Right lung (tissue), 5 donors: ENCODE data around the gene AHNAK2. TPM values are rescaled to one million over a fixed set of nuclear protein-coding genes. Genes with fewer than 3 reads are reported as not detected.

Experiments
- DNase-seq, 2 donors: peaks; one replicate each; pipeline ENCODE4 v3.0.0-alpha.2; 2013
- polyA plus RNA-seq, 5 donors: library from polyadenylated mRNA; unstranded; fragments of 120-200 nt; gene quantifications; one replicate each; pipeline versions ENCODE4 v1.2.1 to v1.2.3, GENCODE V29; 2013; ENCODE audit warnings: inconsistent platforms in 1 of 5, low replicate concordance in 1 of 5; ENCODE audit not compliant: insufficient read length in 5 of 5, insufficient read depth in 1 of 5

AHNAK2 gene
- polyA plus RNA-seq, 5 donors: 1.1 to 3.0 (median 2.3) TPM

DNA sequence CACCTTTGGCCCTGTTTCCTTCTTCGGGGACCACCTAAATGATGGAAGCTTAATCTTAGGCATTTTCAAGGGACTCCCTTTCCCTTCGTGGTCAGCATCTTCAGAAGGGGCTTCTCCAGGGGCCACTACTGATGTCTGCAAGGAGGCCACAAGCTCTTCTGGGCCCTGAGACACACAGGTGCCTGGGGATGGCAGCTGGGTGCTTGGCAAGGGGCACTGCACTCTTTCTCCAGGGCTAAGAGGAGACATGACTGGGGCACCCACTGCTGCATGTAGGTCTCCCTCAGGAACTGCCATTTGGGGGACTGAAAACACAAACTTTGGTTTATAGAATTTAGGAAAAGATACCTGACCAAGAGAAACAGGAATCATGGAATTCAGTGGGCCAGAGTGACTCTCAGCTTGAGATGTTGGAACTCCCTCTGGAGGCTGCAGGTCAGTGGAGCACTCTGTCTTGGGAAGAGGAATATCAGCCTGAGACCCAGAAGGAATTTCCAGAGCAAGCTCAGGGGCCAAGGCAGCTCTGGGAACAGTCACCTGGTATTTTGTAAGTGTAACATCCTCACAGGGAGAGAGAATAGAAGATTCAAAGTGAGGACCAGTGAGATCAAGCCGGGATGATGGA is 37.5 kb downstream of the AHNAK2 start:
- no peak for DNase-seq

DNA sequence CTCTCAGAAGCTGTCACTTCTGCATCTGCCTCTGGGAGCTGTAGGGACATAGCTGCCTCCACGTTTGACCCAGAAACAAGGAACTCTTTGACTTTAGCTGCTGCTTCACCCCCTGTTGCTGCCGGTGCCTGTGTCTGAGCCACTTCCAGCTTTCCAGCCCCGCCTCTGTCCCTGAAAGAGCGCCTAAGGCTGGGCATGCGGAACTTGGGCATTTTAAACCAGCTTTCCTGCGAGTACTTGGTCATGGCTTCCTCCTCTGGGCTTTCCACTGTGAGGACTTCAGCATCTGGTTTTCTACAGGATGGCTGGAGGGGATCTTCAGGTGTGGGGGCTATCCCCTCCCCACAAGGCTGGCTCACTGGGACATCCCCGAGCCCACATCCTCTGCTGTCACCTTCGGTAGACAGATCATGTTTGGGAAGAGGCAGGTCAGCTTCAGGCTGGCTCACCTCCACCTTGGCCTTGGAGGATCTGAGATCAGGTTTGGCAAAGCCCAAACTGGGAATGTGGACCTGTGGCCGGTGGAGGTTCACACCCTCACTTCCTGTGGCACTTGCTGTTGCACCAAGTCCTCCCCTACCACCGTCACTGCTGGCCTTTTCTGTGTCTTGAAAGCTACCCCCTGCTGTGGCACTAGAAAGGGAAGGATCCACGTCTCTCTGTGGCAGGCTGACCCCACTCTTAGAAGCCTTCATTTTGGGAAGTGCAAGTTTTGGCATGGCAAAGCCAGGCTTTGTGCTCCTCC is 38.3 kb downstream of the AHNAK2 start:
- DNase-seq: no peak

DNA sequence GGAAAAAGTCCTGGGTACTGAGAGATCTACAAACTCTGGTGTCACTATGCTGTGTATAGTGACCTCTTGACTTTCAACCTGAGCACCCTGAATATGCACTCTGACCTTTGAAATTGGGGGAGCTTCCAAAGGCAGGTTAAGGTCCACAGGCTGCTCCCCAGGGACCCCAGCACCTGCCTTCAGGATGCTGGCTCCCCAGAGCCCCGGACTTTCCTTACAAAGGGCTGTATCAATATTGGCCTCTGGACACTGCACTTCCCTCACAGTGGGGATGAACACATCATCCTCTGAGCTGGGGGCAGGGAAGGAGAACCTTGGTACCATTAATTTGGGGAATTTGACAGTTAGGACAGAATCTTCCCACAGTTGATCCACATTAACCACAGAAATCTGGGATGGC is 39.2 kb downstream of the AHNAK2 start:
- no peak for DNase-seq

DNA sequence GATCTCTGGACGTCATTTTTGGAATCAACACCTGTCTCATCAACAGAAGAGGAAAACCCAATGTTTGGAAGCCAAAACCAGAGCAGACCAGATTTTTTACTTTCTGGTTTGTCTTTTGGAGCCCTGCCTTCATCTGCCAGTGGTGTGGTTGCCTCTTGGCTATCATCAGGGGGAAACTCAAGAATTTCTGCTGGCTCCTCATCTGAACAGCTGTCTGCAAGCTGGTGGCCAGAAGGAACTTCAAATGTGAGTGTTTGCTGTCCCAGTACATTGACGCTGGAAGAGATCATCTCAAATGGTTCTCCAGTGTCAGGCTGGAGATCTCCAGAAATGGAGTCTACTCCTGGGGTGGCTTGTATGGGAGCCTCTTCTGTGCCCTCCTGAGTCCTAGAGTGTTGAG is 39.7 kb downstream of the AHNAK2 start:
- DNase-seq: no peak

DNA sequence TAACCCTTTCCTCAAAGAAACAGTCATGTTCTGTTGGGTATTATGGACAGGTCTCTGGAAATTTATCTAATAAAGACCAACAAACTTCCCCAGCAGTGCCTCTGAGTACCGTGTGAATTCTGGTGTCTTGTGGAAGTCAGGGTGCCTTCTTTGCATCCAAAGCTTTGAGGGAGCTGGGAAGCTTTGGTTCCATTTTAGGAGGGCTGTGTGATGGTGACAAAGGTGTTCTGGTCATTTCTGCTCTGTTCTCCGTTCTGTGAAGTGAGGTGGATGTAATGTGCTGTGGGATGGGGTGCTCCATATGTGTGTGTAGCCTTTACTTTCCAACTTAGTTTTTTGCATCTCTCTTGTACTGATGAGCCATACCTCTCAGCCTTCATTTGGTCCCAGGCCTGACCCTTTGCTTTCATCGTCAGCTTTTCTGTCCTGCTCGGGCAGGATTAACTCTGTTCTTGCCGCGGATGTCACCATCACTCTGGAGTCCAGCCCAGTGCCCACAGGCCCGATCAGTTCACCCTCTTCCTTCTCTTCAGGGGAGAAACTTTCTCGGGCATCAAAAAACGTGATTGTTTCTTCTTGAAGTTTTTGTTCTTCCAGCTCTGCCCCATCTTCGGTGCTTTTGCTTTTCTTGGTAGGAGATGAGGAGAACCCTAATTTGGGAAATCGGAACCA is 40.3 kb downstream of the AHNAK2 start:
- no peak for DNase-seq

DNA sequence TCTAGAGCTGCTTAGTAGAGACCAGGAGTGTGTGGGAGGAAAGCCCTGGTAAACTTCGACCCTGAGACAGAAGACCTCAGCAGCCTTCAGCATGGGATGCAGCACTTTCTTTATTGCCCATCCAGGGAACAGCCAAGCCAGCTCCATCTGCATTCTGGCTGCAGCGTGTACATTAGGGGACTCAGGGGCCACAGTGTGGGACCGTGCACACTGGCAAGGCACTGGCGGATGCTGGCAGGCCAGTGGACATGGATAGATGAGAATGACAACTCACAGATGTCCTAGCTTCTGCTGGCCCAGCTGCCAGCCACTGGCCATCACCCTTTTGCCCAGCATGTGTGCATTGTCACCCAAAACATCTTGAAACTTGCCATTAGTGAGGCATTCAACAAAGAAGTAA is 41.0 kb downstream of the AHNAK2 start:
- DNase-seq: no peak

DNA sequence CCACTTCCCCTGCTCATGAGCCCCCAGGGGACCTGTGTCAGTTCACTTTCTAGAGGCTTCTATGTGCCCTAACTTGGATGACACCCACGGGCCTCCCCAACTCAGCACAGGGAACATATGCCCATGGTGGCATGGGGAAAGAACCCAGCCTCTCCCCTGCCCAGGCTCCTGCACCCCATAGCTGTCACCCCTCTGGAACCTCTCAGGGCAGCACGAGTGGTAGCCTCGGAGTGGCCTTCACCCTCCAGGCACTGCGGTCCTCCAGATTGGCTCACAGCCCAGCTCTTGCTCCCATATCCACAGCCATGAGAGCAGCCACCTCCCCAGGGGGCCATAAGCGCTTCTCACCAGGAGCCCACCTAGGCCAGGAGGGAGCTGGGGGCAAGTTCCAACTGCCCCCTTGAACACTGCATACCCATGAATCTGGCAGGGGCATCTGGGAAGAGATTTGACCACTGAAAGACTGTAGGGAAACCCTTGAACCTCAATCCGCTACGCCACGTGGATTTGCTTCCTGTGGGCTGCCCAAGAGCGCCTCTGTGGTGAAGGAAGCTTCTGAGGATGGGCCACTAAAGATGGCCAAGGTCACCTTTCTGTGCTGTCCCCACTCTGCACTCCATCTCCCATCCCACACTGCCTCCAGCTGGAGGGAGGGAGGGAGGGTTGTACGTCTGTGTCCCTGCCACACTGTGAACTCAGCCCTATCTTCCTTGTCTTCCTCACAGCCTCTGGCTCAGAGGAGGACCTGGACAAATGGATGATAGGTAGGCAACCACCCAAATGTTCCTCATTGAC is 41.6 kb downstream of the AHNAK2 start:
- no peak for DNase-seq

DNA sequence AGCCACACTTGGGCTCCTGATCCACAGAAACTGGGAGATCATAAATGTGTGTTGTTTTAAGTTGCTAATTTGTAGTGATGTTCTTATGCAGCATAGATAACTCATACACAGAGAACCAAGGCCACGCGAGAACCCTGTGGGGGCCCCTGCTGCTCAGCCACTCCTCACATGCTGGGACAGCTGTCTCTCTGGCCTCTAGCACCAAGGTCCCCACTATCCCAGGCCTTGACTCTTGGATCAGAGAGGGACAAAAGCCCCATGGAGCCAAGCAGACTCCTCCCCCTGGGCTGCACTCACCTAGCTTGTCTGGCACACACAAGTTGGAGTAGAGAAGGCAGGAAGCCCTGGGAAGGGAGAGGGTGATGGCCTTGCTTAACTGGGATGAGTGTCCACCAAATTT is 42.2 kb downstream of the AHNAK2 start:
- DNase-seq: no peak

DNA sequence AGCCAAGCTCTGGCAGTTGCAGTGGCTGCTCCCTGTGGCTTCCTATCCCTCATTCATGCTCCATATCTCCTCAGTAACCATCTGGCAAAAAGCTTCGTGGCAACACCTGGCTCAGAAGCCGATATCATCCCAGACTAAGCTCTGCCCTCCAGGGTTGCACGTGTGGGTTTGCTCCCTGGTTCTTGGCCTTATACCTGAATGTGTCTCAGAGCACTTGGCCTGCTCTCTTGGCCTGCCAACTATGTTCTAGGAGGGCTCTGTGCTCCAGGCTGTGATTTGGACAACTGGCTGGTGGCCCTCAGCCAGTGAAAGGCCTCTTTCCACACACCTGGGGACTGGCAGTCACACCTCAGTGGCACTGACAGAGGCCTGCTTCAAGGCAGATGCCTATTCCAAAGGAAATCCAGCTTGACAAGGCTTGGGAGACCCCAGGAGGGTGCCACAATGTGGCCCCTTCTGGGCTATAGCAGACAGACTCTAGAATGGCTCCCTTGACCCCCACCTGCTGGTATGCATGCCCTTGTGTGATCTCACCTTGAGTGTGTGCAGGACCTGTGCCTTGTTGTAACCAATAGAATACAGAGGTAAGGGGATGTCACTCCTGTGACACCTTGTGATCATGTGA is 43.0 kb downstream of the AHNAK2 start:
- no peak for DNase-seq

DNA sequence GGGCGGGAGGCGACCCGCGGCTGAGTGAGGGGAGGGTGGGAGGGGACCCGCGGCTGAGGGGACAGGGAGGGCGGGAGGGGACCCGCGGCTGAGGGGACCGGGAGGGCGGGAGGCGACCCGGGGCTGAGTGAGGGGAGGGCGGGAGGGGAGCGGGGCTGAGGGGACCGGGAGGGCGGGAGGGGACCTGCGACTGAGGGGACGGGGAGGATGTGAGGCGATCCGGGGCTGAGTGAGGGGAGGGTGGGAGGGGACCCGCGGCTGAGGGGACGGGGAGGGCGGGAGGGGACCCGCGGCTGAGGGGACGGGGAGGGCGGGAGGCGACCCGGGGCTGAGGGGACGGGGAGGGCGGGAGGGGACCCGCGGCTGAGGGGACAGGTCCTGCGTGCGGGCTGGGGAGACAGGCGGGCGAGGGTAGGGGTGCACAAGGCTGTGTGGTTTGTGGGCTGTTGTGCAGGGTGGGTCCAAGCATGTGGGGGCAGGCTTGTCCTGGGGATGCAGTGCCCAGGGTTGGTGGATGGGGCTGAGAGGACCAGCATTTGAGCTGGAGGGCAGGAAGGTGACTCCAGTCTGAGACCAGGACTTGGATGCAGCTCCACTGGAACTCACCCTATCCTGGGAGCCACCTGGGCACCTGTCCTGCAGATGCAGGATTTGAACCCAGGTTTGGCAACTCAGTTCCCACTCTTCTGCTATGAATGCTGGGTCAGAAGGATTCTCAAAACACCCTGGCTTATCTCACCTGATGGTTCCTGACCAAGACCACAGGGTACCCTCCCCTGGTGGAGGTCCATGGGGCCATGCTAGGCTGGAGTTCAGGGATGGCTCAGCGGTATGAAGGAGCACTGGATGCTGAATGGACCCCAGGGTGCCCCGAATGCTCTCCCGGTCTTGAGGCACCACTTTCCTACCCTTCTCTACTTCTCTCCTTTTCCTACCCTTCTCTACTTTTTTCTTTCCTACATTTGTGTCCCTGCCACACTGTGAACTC is 44.1 kb downstream of the AHNAK2 start:
- DNase-seq: no peak

DNA sequence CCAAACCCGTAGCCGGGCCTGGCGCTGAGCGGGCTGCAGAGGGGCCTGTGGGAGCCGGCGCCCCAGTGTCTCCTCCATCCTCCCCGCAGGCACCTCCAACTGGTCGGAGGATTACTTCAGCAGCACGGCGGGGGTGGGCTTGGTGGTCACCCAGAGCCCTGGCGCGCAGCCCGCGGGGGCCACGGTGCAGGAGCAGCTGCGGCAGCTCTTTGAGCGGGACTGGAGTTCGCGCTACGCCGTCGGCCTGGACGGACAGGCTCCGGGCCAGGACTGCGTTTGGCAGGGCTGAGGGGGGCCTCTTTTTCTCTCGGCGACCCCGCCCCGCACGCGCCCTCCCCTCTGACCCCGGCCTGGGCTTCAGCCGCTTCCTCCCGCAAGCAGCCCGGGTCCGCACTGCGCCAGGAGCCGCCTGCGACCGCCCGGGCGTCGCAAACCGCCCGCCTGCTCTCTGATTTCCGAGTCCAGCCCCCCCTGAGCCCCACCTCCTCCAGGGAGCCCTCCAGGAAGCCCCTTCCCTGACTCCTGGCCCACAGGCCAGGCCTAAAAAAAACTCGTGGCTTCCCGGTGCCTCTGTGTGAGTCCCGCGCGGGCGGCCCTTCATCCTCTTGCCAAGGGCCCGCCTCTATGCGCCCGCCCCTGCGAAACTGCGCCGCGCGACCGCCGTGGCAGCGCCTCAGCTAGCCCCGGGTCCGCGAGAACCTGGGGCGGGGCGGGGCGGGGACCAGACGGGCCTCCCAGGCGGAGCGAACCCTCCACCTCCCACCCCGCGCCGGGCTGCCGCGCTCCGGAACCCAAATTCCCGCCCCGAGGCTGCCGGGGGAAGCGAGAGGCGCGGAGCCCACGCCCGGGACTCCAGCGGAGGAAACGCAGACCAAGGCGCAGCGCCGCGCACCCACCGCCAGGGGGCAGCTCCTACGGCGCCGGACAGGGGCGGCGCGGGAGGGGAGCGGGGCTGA is 45.2 kb downstream of the AHNAK2 start:
- DNase-seq: peak; percentile 85 to 89

DNA sequence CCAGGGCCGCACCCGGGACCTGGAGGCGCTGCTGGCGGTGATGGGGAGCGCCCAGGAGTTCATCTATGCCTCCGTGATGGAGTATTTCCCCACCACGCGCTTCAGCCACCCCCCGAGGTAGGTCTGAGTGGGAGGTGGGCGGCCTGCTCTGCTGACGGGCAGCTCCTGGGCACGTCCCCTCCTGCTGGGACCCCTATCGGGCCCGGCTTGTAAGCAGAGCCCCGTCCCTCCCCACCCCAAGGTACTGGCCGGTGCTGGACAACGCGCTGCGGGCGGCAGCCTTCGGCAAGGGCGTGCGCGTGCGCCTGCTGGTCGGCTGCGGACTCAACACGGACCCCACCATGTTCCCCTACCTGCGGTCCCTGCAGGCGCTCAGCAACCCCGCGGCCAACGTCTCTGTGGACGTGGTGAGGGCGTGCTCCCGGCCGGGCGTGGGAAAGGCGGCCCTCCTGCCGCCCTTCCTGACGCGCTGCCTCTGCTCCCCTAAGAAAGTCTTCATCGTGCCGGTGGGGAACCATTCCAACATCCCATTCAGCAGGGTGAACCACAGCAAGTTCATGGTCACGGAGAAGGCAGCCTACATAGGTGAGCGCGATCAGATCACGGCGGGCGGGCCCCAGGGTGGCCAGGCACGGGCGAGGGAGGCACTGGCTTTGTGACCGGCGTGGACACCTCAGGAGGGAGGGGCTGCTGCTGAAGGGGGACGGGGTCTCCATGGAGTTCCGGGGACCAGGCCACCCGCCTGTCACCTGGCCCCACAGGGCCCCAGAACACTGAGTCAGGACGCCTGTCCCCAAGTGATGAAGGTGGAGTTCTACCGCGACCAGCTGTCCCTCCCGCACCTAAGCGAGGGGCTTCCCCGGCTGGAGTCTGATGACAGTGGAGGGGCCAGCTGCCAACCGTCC is 46.2 kb downstream of the AHNAK2 start:
- no peak for DNase-seq

DNA sequence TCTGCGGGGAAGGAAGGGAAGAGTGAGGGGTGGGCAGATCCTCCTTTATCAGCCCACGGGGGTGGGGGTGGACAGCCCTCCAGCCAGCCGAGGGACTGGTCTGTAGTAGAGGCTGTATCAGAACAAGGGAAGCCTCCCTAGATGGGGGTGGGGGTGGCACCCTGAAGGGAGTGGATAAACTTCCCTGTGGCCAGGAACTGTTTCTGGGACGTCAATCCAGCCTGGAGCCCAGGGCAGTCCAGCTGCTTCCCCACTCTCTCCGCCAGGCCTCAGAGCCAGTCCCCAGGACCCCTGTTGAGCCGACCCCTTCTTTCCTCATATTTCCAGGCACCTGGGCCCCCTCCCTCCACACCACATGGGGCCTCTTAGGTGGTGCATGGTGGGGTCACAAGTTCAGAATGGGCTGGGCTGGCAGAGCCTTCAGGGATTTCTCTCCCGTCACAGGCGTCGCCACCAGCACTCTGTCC is 46.8 kb downstream of the AHNAK2 start:
- no peak for DNase-seq

DNA sequence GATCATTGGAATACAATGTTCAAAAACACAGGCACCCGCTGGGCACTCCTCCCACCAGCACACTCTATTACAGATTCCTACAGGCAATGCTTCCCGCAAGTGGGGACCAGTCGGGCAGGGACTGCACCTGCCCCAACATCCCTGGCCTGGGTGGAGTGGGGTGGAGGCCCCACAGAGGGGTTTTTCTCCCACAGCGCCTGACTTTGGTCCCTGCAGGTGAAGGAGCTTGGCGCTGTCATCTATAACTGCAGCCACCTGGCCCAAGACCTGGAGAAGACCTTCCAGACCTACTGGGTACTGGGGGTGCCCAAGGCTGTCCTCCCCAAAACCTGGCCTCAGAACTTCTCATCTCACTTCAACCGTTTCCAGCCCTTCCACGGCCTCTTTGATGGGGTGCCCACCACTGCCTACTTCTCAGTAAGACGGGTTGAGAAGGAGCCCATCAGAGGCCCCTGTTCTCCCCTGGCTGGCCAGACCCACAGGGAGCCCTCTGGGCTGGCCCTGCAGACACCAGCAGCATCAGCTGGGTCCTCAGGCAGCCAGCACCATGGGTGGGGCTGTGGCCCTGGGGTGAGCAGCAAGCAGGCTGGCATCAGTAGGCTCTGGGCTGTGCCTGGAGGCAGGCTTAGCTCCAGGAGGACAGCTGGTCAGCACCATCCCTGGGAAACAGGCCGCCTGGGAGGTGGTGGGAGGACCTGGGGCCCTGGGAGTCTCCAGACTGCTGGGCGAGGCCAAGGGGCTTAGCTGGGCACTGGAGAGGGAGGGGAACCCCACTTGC is 47.5 kb downstream of the AHNAK2 start:
- DNase-seq: no peak

DNA sequence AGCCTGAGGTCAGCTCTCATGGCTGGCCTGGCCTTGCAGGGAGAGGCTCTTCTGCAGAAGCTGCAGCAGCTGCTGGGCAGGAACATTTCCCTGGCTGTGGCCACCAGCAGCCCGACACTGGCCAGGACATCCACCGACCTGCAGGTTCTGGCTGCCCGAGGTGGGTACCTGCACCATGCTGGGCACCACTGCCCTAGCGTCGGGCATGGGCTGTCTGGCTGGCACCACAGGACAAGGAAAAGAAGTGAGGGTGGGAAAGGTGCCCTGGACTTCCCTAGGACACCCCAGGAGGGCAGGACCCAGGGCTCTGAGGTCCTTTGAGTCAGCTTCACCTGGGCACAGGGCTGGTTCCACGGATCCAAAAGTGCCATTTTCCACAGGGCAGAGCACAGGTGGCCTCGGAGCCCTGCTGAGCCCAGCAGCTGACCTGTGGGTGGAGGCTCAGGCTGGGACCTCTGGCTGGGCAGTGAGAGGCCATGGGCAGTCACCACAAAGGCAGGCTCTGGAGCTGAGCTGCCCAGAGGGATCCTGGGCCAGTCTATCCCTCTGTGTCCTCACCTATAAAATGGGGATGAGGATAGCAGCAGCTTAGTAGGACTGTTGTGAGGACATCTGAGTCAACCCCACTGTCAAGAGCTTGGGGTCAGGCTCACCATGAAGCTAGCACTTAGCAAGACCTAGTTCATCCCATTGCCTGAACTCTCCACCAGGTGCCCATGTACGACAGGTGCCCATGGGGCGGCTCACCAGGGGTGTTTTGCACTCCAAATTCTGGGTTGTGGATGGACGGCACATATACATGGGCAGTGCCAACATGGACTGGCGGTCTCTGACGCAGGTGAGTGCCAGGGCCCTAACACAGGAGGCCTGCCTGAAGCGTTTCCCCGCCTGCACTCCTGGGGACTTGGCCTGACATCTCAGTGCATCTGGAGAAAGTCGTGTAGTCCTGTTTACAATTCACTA is 48.6 kb downstream of the AHNAK2 start:
- DNase-seq: no peak
